Stomach (tissue), 9 donors: Measurements from ENCODE around the gene HNRNPF. TPM values are rescaled to one million over a fixed set of nuclear protein-coding genes. Genes with fewer than 3 reads are reported as not detected.
A peak's percentile ranks its signal among the peaks of the same experiment; 100 is the strongest.

Source experiments
- DNase-seq, 2 donors: peaks; one replicate each; pipeline versions ENCODE4 v3.0.0 to v3.0.0-alpha.2; 2013 to 2019
- H3K27ac ChIP-seq, 5 donors: fragments of 200-600 bp in 4 of 5; sonication (generic) in 4 of 5; one replicate each; pipeline ENCODE4 v1.5.1; 2013 to 2019; ENCODE audit warnings: mild to moderate bottlenecking in 1 of 5, moderate library complexity in 1 of 5
- H3K27me3 ChIP-seq, 3 donors: fragments of 200-600 bp; sonication (generic); one replicate each; pipeline ENCODE4 v1.5.1; 2017 to 2019; ENCODE audit warnings: mixed run types in 1 of 3
- H3K36me3 ChIP-seq, 4 donors: fragments of 200-600 bp; sonication (generic); 1 replicate in 3 of 4; 2 replicates in 1 of 4; pipeline ENCODE4 v1.5.1; 2016 to 2019
- H3K4me1 ChIP-seq, 4 donors: fragments of 200-600 bp; sonication (generic); one replicate each; pipeline ENCODE4 v1.5.1; 2016 to 2019
- H3K4me3 ChIP-seq, 4 donors: fragments of 200-600 bp; sonication (generic) in 3 of 4; one replicate each; pipeline ENCODE4 v1.5.1; 2016 to 2019; ENCODE audit warnings: mild to moderate bottlenecking in 1 of 4
- H3K9me3 ChIP-seq, 4 donors: fragments of 200-600 bp; sonication (generic); one replicate each; pipeline ENCODE4 v1.5.1; 2016 to 2019
- EP300 ChIP-seq: sonication (generic); formaldehyde crosslinking; IDR thresholded peaks from one replicate; pipeline ENCODE4 v1.6.1; 2017; ENCODE audit warnings: antibody characterized with exemption
- POLR2A ChIP-seq, 4 donors: fragments of 450-650 bp; IDR thresholded peaks; one replicate each; pipeline ENCODE4 v1.6.1; 2016; ENCODE audit warnings: antibody characterized with exemption in 4 of 4, control low read depth in 2 of 4, mild to moderate bottlenecking in 1 of 4, moderate library complexity in 1 of 4
- POLR2AphosphoS5 ChIP-seq, 3 donors: sonication (generic); formaldehyde crosslinking; IDR thresholded peaks; one replicate each; pipeline ENCODE4 v1.6.1; 2016; ENCODE audit warnings: antibody characterized with exemption in 3 of 3
- WGBS, 5 donors: extraction: QIAGEN DNeasy Blood & Tissue Kit in 3 of 5; methylation state at CpG; one replicate each; pipeline versions ENCODE4 v1.1.5 to v1.1.7; 2013 to 2018; 5-methylcytosine and 5-hydroxymethylcytosine counted together
- intact Hi-C: fragments of 100-400 bp; cut with DNase I; formaldehyde crosslinking; loops from one replicate; pipeline ENCODE4 v1.15.1; 2023; ENCODE audit warnings: low total_unique reads
- polyA plus RNA-seq, 3 donors: library from polyadenylated mRNA; stranded (reverse); fragments of 200-250 nt; gene quantifications; one replicate each; pipeline ENCODE4 v1.2.3, GENCODE V29; 2013
- total RNA-seq, 5 donors: library from RNA; depleted of rRNA; stranded (reverse); fragments of >200 nt; gene quantifications; one replicate each; pipeline versions ENCODE4 v1.1.0 to v1.2.3, GENCODE V29; 2014 to 2016
- TF ChIP-seq, protein P1 (sequence below), 7 experiments: fragments of 450-650 bp in 4 of 7; fragments of 200-600 bp in 3 of 7; sonication (generic) in 3 of 7; IDR thresholded peaks; one replicate each; pipeline ENCODE4 v1.5.1; 2016 to 2019; ENCODE audit warnings: antibody characterized with exemption in 7 of 7, control low read depth in 2 of 7, mild to moderate bottlenecking in 1 of 7
- donor health status: healthy with polysubstance abuse.
- donor health status: Bipolar disorder and iron deficiency.
- donor health status: healthy.

The HNRNPF gene
- total and polyA plus RNA-seq, 8 donors, result 36.2 to 169 (median 87.3) TPM

DNA sequence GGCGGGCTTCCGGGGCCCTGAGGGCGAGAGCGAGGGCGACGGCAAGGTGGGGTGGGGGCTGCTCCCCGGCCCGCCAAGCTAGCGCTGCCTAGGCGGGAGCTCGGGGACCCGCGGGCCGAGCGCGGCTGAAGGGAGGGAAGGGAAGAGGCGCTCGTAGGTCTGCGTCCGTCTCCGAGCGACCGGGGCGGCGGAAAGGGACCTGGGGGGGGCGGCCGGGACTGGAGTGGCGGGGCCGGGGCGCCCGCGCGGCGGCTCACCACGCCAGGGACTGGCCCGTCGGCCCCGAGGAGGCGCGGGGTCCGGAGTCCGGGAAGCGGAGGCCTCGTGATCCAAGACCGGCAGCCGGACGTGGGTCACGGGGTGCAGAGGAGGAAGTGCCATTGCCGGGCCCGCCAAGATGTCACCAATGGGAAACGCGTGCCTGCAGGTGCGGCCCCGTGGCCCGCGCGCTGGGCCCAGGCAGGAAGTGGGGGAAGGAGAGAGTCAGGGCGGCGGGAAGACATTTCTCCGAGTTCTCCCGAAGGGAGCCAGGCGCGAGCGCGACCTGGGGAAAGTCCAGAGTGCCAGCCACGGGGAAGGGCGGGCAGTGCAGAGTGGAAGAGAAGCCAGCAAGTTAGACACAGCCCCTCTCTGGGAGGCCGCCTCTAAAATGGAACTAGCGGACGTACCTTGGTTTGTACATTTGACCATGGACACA is 11.9 kb downstream of the HNRNPF start:
- Histone ChIP-seq H3K9me3 (no peaks in the 10 kb centered on the region), H3K36me3 (peaks cover 21 to 40% (median 38%) of the 10 kb centered on the region in 4 donors), H3K4me3 (peak overlapping the region; percentile 58 to 87 (median 74)), H3K4me1 (peaks cover 56 to 92% (median 76%) of the 10 kb centered on the region in 4 donors), H3K27ac (peak overlapping the region; percentile 99 to 100 (median 100)), H3K27me3 (no peaks in the 10 kb centered on the region)
- TF ChIP-seq, protein P1, sequence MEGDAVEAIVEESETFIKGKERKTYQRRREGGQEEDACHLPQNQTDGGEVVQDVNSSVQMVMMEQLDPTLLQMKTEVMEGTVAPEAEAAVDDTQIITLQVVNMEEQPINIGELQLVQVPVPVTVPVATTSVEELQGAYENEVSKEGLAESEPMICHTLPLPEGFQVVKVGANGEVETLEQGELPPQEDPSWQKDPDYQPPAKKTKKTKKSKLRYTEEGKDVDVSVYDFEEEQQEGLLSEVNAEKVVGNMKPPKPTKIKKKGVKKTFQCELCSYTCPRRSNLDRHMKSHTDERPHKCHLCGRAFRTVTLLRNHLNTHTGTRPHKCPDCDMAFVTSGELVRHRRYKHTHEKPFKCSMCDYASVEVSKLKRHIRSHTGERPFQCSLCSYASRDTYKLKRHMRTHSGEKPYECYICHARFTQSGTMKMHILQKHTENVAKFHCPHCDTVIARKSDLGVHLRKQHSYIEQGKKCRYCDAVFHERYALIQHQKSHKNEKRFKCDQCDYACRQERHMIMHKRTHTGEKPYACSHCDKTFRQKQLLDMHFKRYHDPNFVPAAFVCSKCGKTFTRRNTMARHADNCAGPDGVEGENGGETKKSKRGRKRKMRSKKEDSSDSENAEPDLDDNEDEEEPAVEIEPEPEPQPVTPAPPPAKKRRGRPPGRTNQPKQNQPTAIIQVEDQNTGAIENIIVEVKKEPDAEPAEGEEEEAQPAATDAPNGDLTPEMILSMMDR (IDR thresholded peaks at IDR 0.05), result no peak
- TF ChIP-seq POLR2A (IDR thresholded peaks at IDR 0.05), result peak in 1 of 4 donors; percentile 12
- TF ChIP-seq POLR2AphosphoS5 (IDR thresholded peaks at IDR 0.05), result peak; percentile 87 to 96 (median 91)
- peak; percentile 94 to 96 for DNase-seq
- 0 to 1% (median 0%) methylated on average over 25 to 70 of the region's 70 CpGs for WGBS, 5 donors
- intact Hi-C loops, result no loop called here

DNA sequence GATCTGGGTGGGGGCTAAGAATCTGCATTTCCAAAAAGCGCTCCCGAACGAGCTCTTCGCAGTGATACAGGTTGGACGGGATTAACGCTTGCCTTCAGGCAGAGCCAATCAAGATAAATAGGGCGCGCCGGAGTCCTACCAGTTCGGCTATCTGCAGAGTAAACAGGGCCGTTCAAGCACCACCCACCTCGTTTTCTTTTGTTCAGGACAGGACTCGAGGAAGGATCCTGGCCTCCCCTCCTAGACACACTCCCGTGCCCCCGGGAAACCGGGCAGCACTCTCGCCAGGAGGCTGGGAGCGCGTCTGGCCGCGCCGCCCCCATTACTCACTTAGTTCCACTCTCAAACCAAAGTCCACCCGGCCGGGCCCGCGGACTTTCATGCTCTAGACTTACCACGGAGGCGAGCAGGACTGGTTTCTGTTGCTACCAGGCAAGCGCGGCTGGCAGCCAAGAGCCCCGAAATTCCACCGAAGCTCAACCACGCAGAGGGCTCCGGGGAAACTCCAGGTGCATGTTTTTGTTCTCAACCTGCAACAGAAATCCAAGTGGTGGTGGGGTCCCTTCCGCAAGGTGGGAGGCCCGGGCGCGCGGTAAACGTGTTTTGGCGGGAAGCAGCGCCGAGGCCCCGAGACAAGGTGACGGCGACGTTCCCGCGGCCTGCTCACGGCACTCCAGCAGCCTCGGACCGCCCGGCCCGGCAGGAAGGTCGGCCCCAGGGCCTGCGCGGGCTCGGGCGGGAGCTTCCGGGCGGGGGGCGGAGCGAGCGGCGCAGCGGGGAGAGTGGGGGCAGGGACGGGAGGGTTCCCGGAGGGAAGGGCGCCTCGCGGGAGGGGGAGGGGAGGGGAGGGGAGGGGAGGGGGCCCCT is 12.7 kb downstream of the HNRNPF start:
- peak; percentile 86 to 95 for DNase-seq
- peak overlapping the region; percentile 99 to 100 (median 100) for H3K27ac ChIP-seq
- no peaks in the 10 kb centered on the region for H3K27me3 ChIP-seq
- peaks cover 48 to 92% (median 76%) of the 10 kb centered on the region in 4 donors for H3K4me1 ChIP-seq
- peak in 1 of 4 donors; percentile 18 for TF ChIP-seq POLR2A (IDR thresholded peaks at IDR 0.05)
- no peak for TF ChIP-seq EP300
- peak; percentile 22 to 63 (median 51) for TF ChIP-seq POLR2AphosphoS5 (IDR thresholded peaks at IDR 0.05)
- TF ChIP-seq, protein P1 (IDR thresholded peaks at IDR 0.05), result no peak
- 1 to 10% (median 3%) methylated on average over 32 to 70 of the region's 71 CpGs for WGBS, 5 donors
- no peaks in the 10 kb centered on the region for H3K9me3 ChIP-seq
- H3K4me3 ChIP-seq, result peak overlapping the region; percentile 58 to 87 (median 74)
- peaks cover 29 to 48% (median 45%) of the 10 kb centered on the region in 4 donors for H3K36me3 ChIP-seq
- intact Hi-C loops, result no loop called here

- H3K4me1 ChIP-seq, result peaks cover 44 to 92% (median 76%) of the 10 kb centered on the region in 4 donors
- H3K27ac ChIP-seq, result peak overlapping the region; percentile 99 to 100 (median 100)
- H3K4me3 ChIP-seq, result peak overlapping the region; percentile 58 to 87 (median 74)
- WGBS, 5 donors, result 1 to 14% (median 5%) methylated on average over 15 to 18 of the region's 18 CpGs
- TF ChIP-seq EP300, result no peak
- TF ChIP-seq POLR2AphosphoS5 (IDR thresholded peaks at IDR 0.05), result no peak
- no peak for TF ChIP-seq POLR2A (IDR thresholded peaks at IDR 0.05)
- TF ChIP-seq, protein P1 (IDR thresholded peaks at IDR 0.05), result no peak
- no peaks in the 10 kb centered on the region for H3K9me3 ChIP-seq
- DNase-seq, result no peak
- H3K36me3 ChIP-seq, result peaks cover 36 to 55% (median 52%) of the 10 kb centered on the region in 4 donors
- intact Hi-C loops, result no loop called here
- no peaks in the 10 kb centered on the region for H3K27me3 ChIP-seq
These were observed 13.4 kb downstream of the HNRNPF start for GRCh38 chr10:43395571-43396060.

DNA sequence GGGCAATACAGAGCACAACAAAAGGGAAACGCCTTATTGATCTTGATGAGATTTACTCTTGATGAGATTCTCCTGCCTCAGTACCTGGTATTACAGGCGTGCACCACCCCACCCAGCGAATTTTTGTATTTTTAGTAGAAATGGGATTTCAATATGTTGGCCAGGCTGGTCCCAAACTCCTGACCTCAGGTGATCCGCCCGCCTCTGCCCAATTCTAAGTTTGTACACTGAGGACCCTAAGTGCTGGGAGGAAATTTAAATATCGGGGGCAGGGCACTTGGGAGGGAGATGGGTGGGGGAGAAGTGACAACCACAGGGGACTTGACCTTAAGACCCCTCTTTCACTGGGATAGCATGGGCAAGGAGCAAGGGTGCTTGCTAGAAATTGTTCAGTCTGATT is 14.1 kb downstream of the HNRNPF start:
- 57 to 72% (median 64%) methylated on average over 6 of the region's 6 CpGs for WGBS, 5 donors
- Histone ChIP-seq H3K27ac (peak overlapping the region in 4 of 5 donors; percentile 17 to 100 (median 100)), H3K9me3 (no peaks in the 10 kb centered on the region), H3K27me3 (no peaks in the 10 kb centered on the region), H3K4me1 (peaks cover 44 to 92% (median 77%) of the 10 kb centered on the region in 4 donors), H3K36me3 (peaks cover 42 to 61% (median 59%) of the 10 kb centered on the region in 4 donors), H3K4me3 (peak overlapping the region in 2 of 4 donors; percentile 58 to 67)
- TF ChIP-seq POLR2A (IDR thresholded peaks at IDR 0.05) (no peak), EP300 (no peak), POLR2AphosphoS5 (IDR thresholded peaks at IDR 0.05) (no peak)
- TF ChIP-seq, protein P1 (IDR thresholded peaks at IDR 0.05), result no peak
- intact Hi-C loops, result loop anchor here (5.0 kb wide), 1 partner anchor 57 kb away; no protein-coding TSS in a partner anchor
- DNase-seq, result no peak
